Activated naive CD4-positive, alpha-beta T cell (primary cell): ENCODE measurements around the gene SERINC1.
"Not testable (repeated sequence)": the region's sequence is repeated elsewhere in the genome, so short reads cannot be mapped to it uniquely, and the experiment has no call there.

Experiments
- DNase-seq, 4 experiments: peaks; one replicate each; lab custom pipeline; 2025; lab: John Stamatoyannopoulos, UW

The SERINC1 gene

GRCh38 chr6:122471107-122472021 lies at the start of gene SERINC1:
SERINC1 (minus strand) TSS chr6:122471807; CDS start chr6:122471737, 70 bp downstream.
- DNase-seq = peak; percentile 75 to 88 (median 81)

DNA sequence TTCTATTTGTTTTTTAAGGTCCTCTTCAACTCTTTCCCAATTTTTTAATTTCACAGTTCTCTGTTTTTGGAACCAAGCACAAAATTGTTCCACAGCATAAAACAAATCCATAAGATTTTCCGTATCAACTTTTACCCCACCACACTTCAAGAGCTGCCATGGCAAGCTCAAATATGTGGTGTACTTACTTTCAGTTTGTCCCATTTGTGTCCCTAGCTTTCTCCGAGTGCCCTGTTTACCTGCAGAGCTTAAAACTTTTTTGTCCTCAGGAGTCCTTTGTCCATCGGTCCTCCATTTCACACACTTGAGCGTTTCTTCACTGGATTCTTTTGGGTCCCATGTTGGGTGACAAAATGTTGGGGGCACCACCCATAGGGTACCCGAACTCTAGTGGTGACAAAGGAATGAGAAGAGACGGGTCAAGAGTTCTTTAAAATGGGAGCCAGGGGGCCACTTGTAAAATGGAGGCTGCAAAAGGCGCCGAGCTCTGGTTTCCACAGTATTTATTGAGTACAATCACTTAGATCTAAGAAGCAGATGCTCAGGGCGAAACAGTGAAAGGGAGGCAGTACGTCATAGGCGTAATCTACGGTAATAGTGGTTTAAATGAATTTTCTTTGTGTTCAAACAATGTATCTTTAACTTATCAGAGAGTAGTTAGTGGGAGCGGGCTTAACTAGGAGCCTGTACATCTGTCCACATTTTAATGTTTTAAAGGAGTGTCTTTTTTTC lies 39.8 kb upstream of the SERINC1 start:
- no peak for DNase-seq

DNA sequence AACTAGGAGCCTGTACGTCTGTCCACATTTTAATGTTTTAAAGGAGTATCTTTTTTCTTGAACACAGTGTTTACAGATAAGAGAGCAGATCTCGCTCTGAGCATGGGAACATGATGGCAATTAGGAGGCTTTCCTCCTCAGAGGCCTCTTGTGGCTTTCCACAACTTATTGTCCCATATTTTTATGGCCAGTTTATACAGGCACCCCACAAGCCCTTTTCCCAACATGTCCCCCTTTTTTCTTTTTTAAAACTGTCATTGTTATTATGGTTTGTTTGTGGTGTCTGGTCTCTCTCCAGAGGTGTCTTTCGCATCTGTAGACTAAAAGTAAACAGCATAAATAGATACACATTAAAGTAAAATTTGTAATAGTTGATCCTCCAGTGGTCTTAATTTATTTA lies 33.6 kb upstream of the SERINC1 start:
- not testable (repeated sequence) for DNase-seq

GRCh38 chr6:122501475-122501874 lies 29.9 kb upstream of the SERINC1 start:
- DNase-seq = no peak

DNA sequence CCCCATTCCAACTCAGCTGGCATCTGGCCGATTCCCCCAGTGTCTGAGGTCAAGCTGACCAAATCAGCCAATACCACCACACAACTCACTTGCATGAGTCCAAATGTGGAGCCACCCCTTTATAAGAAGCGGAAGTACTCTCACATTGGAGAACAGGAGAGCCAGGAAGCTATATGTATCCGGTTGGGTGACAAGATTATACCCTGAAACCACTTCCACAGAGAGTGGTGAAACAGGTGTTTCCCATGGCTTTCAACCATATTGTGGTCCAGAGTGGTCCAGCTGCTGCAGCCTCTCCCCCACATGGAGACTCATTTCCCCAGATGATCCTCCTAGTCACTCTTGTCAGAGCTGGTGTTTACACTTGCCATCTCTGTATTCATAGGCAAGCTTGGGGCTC lies 24.0 kb upstream of the SERINC1 start:
- no peak for DNase-seq

GRCh38 chr6:122494665-122495272 lies 23.2 kb upstream of the SERINC1 start:
- no peak for DNase-seq

- DNase-seq = peak; percentile 5 to 59 (median 17)
These were observed 20.4 kb upstream of the SERINC1 start for GRCh38 chr6:122491919-122492555.

DNA sequence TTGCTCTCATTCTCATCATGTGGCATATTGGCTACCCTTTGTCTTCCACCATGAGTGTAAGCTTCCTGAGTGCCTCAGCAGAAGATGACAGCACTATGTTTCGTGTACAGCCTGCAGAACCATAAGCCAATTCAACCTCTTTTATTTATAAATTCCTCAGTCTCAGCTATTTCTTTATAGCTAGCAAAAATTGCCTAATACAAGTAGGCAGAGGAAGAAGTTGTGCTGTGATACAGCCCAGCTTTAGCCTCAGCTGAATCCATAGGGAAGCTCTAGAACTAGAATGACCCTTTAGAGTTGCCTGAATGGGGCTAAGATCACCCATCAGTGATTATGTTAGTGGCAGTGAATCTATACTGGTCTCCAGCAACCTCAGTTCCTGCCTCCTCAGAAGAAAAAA lies 19.0 kb upstream of the SERINC1 start:
- no peak for DNase-seq

- no peak for DNase-seq
These were observed 13.2 kb upstream of the SERINC1 start for GRCh38 chr6:122484760-122485159.

- no peak for DNase-seq
These were observed 11.1 kb upstream of the SERINC1 start for GRCh38 chr6:122482750-122483080.

- DNase-seq = no peak
These were observed 4.5 kb upstream of the SERINC1 start for GRCh38 chr6:122476131-122476530.

- DNase-seq = no peak
These were observed 374 bp upstream of the SERINC1 start for GRCh38 chr6:122472022-122472340.

GRCh38 chr6:122461885-122462284 lies 9.7 kb downstream of the SERINC1 start:
- no peak for DNase-seq

GRCh38 chr6:122459865-122460416 lies 11.7 kb downstream of the SERINC1 start:
- DNase-seq = not testable (repeated sequence)

DNA sequence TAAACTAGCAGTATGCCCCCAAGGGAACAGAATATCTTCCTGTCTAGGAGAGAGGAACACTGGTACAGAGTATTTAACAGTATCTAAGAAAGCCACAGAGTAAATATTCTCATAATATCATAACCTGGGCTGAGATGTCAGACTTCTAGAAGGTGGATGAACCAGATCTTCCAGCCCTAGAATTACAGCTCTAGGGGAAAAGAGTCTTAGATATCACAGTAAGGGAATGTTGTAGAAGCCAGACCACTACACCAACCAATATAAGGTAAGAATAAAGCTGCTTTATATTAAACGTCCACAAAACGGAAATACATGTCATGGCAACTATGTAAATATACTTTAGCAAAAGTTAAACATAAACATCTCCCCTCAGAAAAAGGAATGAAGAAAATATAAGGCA lies 12.4 kb downstream of the SERINC1 start:
- DNase-seq = no peak

DNA sequence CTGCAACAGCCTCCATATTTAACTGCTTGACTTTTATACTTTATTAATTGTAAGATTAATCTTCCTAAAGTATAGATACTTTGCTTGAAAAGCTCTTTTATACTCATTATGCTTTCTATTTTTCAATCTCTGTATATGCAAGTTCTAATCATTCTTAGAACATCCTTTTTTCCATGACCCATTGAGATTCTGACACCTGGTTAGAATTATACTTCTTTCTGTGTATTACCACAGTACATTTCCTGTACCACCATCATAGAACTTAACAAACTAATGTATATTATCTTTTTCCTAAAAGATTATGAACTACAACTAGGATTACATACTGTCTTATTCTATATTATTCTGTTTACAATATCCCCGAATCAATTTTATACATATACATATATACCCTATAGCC lies 13.5 kb downstream of the SERINC1 start:
- DNase-seq = no peak

- DNase-seq = not testable (repeated sequence)
These were observed 16.5 kb downstream of the SERINC1 start for GRCh38 chr6:122455116-122455515.

DNA sequence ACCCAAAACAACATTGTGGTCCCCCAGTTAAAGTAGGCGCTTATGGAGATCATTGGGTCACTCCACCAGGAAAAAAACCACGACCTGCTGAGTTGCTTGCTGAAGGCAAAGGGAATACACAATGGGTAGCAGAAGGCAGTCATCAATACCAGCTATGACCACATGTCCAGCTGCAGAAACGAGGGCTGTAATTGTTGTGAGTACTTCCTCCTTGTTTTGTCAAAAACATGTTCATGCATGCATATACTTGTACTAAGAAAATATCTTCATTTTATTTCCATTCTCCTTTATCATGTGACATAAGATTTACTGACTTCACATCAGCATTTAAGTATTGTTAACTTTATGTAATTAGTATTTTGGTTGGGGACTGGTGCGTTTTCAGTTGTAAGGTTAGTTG lies 16.9 kb downstream of the SERINC1 start:
- no peak for DNase-seq

- no peak for DNase-seq
These were observed 19.1 kb downstream of the SERINC1 start for GRCh38 chr6:122452509-122452908.

GRCh38 chr6:122449069-122449468 lies 22.5 kb downstream of the SERINC1 start:
- DNase-seq = no peak

DNA sequence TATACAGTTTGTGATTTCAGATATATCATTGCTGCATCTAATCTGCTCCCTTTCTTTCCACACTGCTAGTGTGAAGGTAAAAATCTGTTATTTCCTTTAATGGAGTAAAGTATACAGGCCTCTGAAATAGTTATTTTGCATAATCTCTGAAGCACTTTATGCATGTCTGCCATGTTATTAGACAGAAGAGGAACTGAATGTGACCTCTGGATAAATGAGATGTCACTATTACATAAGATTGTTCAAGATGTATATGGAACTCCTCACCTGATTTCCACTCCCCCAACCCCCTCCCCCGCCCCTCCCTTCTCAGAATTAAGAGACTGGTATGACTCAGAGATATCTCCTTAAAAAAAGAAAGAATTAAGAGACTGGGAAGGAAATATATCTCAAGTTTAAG lies 26.3 kb downstream of the SERINC1 start:
- no peak for DNase-seq

DNA sequence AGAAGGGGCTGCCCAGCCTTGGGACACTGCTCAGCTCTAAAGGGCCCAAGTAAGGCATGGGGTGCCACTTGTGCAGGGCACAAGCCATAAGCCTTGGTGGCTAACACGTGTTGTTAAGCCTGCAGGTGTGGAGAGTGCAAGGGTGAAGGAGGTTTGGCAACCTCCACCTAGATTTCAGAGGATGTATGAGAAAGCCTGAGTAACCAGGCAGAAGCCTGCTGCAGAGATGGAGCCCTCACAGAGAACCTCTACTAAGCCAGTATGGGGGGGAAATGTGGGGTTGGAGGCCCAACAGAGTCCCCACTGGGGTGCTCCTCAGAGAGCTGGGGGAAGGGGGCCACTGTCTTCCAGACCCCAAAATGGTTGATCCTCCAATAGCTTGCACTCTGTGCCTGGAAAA lies 32.6 kb downstream of the SERINC1 start:
- DNase-seq = no peak
